Stimulated activated CD4-positive, alpha-beta T cell treated with anti-CD3 and anti-CD28 coated beads, Interleukin-4, amount 100 ng/mL, for 4 hours (primary cell): Measurements from ENCODE around the gene UBR2.

Source experiments
- DNase-seq, 2 experiments: peaks; one replicate each; pipeline ENCODE4 v3.0.0-alpha.2; 2020

UBR2 gene

GRCh38 chr6:42563697-42564505 lies at the start of gene UBR2:
UBR2 (plus strand) TSS chr6:42564029; CDS start chr6:42564320, 291 bp downstream.
- peak; percentile 85 to 95 for DNase-seq

- no peak for DNase-seq
Measured at GRCh38 chr6:42514745-42515144, 49.1 kb upstream of the UBR2 start.

GRCh38 chr6:42519779-42520178 lies 44.0 kb upstream of the UBR2 start:
- no peak for DNase-seq

- no peak for DNase-seq
Measured at GRCh38 chr6:42520786-42521607, 42.8 kb upstream of the UBR2 start.

- no peak for DNase-seq
Measured at GRCh38 chr6:42522036-42522435, 41.8 kb upstream of the UBR2 start.

GRCh38 chr6:42522942-42523814 lies 40.7 kb upstream of the UBR2 start:
- no peak for DNase-seq

GRCh38 chr6:42525206-42525605 lies 38.6 kb upstream of the UBR2 start:
- DNase-seq: no peak

- no peak for DNase-seq
Measured at GRCh38 chr6:42526616-42527015, 37.2 kb upstream of the UBR2 start.

- DNase-seq: no peak
Measured at GRCh38 chr6:42527204-42527603, 36.6 kb upstream of the UBR2 start.

- DNase-seq: no peak
Measured at GRCh38 chr6:42530296-42530695, 33.5 kb upstream of the UBR2 start.

- no peak for DNase-seq
Measured at GRCh38 chr6:42530751-42531150, 33.1 kb upstream of the UBR2 start.

- DNase-seq: no peak
Measured at GRCh38 chr6:42532038-42532669, 31.7 kb upstream of the UBR2 start.

GRCh38 chr6:42533794-42534193 lies 30.0 kb upstream of the UBR2 start:
- no peak for DNase-seq

- no peak for DNase-seq
Measured at GRCh38 chr6:42537536-42537935, 26.3 kb upstream of the UBR2 start.

- no peak for DNase-seq
Measured at GRCh38 chr6:42539135-42539534, 24.7 kb upstream of the UBR2 start.

GRCh38 chr6:42545226-42545773 lies 18.5 kb upstream of the UBR2 start:
- no peak for DNase-seq

- peak; percentile 79 to 90 for DNase-seq
Measured at GRCh38 chr6:42547407-42548329, 16.2 kb upstream of the UBR2 start.

- DNase-seq: no peak
Measured at GRCh38 chr6:42550277-42550676, 13.6 kb upstream of the UBR2 start.

- no peak for DNase-seq
Measured at GRCh38 chr6:42551217-42551616, 12.6 kb upstream of the UBR2 start.

- DNase-seq: no peak
Measured at GRCh38 chr6:42552380-42552779, 11.4 kb upstream of the UBR2 start.
